HepG2 (cell line): ENCODE data around the gene TMEM185B. TPM values are rescaled to one million over a fixed set of nuclear protein-coding genes. Genes with fewer than 3 reads are reported as not detected.

Experiments
- AKNA ChIP-seq: sonication (generic); formaldehyde crosslinking; IDR thresholded peaks from 2 replicates; pipeline ENCODE4 v1.4.0; 2020; ENCODE audit warnings: missing genetic modification reagents, borderline replicate concordance
- ARID3A ChIP-seq: IDR thresholded peaks from 2 replicates; pipeline ENCODE4 v1.6.1; 2012; ENCODE audit warnings: low read depth, low read length, improper control_type of control experiment
- DNMT3B ChIP-seq: conservative IDR thresholded peaks from 2 replicates; pipeline ENCODE4 v1.6.1; 2016; ENCODE audit warnings: missing biosample characterization, control low read depth
- FIP1L1 ChIP-seq: fragments of 200-400 bp; formaldehyde crosslinking; IDR thresholded peaks from 2 replicates; pipeline ENCODE4 v1.6.1; 2018; ENCODE audit warnings: low read depth, mild to moderate bottlenecking, low read length, moderate library complexity, borderline replicate concordance; ENCODE audit not compliant: insufficient read depth
- JDP2 ChIP-seq: sonication (generic); formaldehyde crosslinking; IDR thresholded peaks from 2 replicates; pipeline ENCODE4 v1.8.1; 2022; ENCODE audit warnings: missing genetic modification reagents, borderline replicate concordance
- KLF15 ChIP-seq: sonication (generic); formaldehyde crosslinking; IDR thresholded peaks from 2 replicates; pipeline ENCODE4 v1.8.1; 2023; ENCODE audit warnings: borderline replicate concordance, mild to moderate bottlenecking, inconsistent platforms, missing genetic modification reagents, mixed read lengths
- MYPOP ChIP-seq: sonication (generic); formaldehyde crosslinking; IDR thresholded peaks from 2 replicates; pipeline ENCODE4 v1.8.1; 2023; ENCODE audit warnings: mild to moderate bottlenecking, moderate library complexity, missing genetic modification reagents
- NFE2 ChIP-seq: sonication (generic); formaldehyde crosslinking; IDR thresholded peaks from 2 replicates; pipeline ENCODE4 v1.4.0; 2020; ENCODE audit warnings: missing genetic modification reagents
- NRL ChIP-seq: sonication (generic); formaldehyde crosslinking; IDR thresholded peaks from 2 replicates; pipeline ENCODE4 v1.5.0; 2020; ENCODE audit warnings: missing genetic modification reagents, mild to moderate bottlenecking, moderate library complexity, borderline replicate concordance
- RFX5 ChIP-seq: IDR thresholded peaks from 2 replicates; pipeline ENCODE4 v1.6.1; 2011; ENCODE audit warnings: low read depth, low read length, improper control_type of control experiment
- U2AF2 ChIP-seq: fragments of 200-400 bp; formaldehyde crosslinking; IDR thresholded peaks from 2 replicates; pipeline ENCODE4 v1.6.1; 2017; ENCODE audit warnings: low read depth, mild to moderate bottlenecking, low read length
- ZFP62 ChIP-seq: sonication (generic); formaldehyde crosslinking; IDR thresholded peaks from 2 replicates; pipeline ENCODE4 v1.4.0; 2020; ENCODE audit warnings: missing genetic modification reagents
- ZNF644 ChIP-seq: IDR thresholded peaks from 2 replicates; pipeline ENCODE4 v1.6.1; 2016; ENCODE audit warnings: low read depth
- ZXDC ChIP-seq: sonication (generic); formaldehyde crosslinking; IDR thresholded peaks from 2 replicates; pipeline ENCODE4 v1.5.0; 2020; ENCODE audit warnings: mild to moderate bottlenecking, missing genetic modification reagents
- polyA plus RNA-seq, 8 experiments: library from polyadenylated mRNA; depleted of rRNA in 3 of 8; stranded (reverse) in 7 of 8; unstranded in 1 of 8; fragments of >200 nt; fragmentation: Illumina TruSeq in 4 of 8; extraction: Trizol in 4 of 8; gene quantifications; 2 replicates each; pipeline versions ENCODE4 v1.2.1 to v1.2.3, GENCODE V29; 2011 to 2016; ENCODE audit warnings: low read depth in 4 of 8, missing spikeins in 1 of 8, mixed read lengths in 1 of 8; ENCODE audit not compliant: insufficient read depth in 1 of 8
- total RNA-seq, 5 experiments: library from RNA; depleted of rRNA; stranded (reverse); fragments of >200 nt; fragmentation: Illumina TruSeq; extraction: Trizol; gene quantifications; 2 replicates each; pipeline ENCODE4 v1.2.3, GENCODE V29; 2016; ENCODE audit warnings: low read depth in 1 of 5

Gene TMEM185B
- total and polyA plus RNA-seq, 2 of the 13 experiments (the other 11 are each of a cell fraction or from before 2014, with no cell fraction given): 5.6 to 7.0 TPM

- TF ChIP-seq NRL (CRISPR knock-in tag) (no peak), U2AF2 (no peak), ZNF644 (no peak), MYPOP (CRISPR knock-in tag) (no peak), ZXDC (CRISPR knock-in tag) (no peak), ZFP62 (no peak), KLF15 (no peak), FIP1L1 (no peak), ARID3A (no peak), DNMT3B (no peak), RFX5 (no peak), NFE2 (CRISPR knock-in tag) (no peak), JDP2 (CRISPR knock-in tag) (no peak), AKNA (CRISPR knock-in tag) (no peak)
These were observed 22.5 kb upstream of the TMEM185B start (continued) for GRCh38 chr2:120245520-120246332.
